A673 (cell line): ENCODE data around the gene ATP8B2. TPM values are rescaled to one million over a fixed set of nuclear protein-coding genes. Genes with fewer than 3 reads are reported as not detected.

Source experiments
- BruUV-seq: library from RNA; stranded (reverse); fragments of 400-500 nt; replicated peaks from 2 replicates; lab custom pipeline; 2021; lab: Mats Ljungman, UMichigan
- CTCF ChIA-PET: fragments of 300-600 bp; sonication (Branson Sonifier 250); formaldehyde crosslinking; loops from one replicate; lab custom pipeline; 2022; ENCODE audit warnings: antibody characterized with exemption; lab: Charles Lee
- POLR2A ChIA-PET: fragments of 300-600 bp; sonication (Branson Sonifier 250); formaldehyde crosslinking; loops from one replicate; lab custom pipeline; 2022; ENCODE audit warnings: antibody characterized with exemption; ENCODE audit not compliant: low non-redundant PET; lab: Charles Lee
- DNase-seq: peaks from one replicate; pipeline ENCODE4 v3.0.0-alpha.2; 2015; ENCODE audit warnings: low spot score
- H3K27ac ChIP-seq: fragments of 200-600 bp; sonication (generic); 2 replicates; pipeline ENCODE4 v1.5.1; 2016; ENCODE audit warnings: mixed run types, low read depth, mild to moderate bottlenecking, mixed read lengths, antibody characterized with exemption, low read length; ENCODE audit not compliant: poor library complexity, severe bottlenecking
- H3K27me3 ChIP-seq: fragments of 200-600 bp; sonication (generic); replicated peaks from 2 replicates; pipeline ENCODE4 v1.6.1; 2017; ENCODE audit warnings: mixed run types, low read depth, mild to moderate bottlenecking, mixed read lengths, antibody characterized with exemption, low read length; ENCODE audit not compliant: insufficient read depth, poor library complexity
- H3K36me3 ChIP-seq: fragments of 200-600 bp; sonication (generic); 2 replicates; pipeline ENCODE4 v1.6.1; 2016; ENCODE audit warnings: mixed run types, mild to moderate bottlenecking, mixed read lengths, antibody characterized with exemption, low read length; ENCODE audit not compliant: insufficient read depth, poor library complexity, severe bottlenecking
- H3K4me1 ChIP-seq: fragments of 200-600 bp; sonication (generic); 2 replicates; pipeline ENCODE4 v1.6.1; 2017; ENCODE audit warnings: mixed run types, mild to moderate bottlenecking, mixed read lengths, antibody characterized with exemption, low read length; ENCODE audit not compliant: insufficient read depth, poor library complexity, severe bottlenecking
- H3K4me3 ChIP-seq: fragments of 200-600 bp; sonication (generic); 2 replicates; pipeline ENCODE4 v1.5.1; 2016; ENCODE audit warnings: low read depth, mixed run types, mild to moderate bottlenecking, mixed read lengths, low read length; ENCODE audit not compliant: poor library complexity, severe bottlenecking
- H3K9me3 ChIP-seq: fragments of 200-600 bp; sonication (generic); 2 replicates; pipeline ENCODE4 v1.6.1; 2016; ENCODE audit warnings: mixed run types, low read depth, mild to moderate bottlenecking, mixed read lengths, antibody characterized with exemption, low read length; ENCODE audit not compliant: poor library complexity, severe bottlenecking
- EZH2 ChIP-seq: fragments of 200-600 bp; sonication (generic); IDR thresholded peaks from 2 replicates; pipeline ENCODE4 v1.6.1; 2017; ENCODE audit warnings: borderline replicate concordance, low read depth, mild to moderate bottlenecking, mixed read lengths, antibody characterized with exemption, low read length; ENCODE audit not compliant: poor library complexity, severe bottlenecking
- intact Hi-C: fragments of 100-400 bp; cut with micrococcal nuclease; formaldehyde crosslinking; loops from one replicate; pipeline ENCODE4 v1.10.0; 2022; ENCODE audit not compliant: unreplicated experiment
- total RNA-seq: library from RNA; stranded (reverse); gene quantifications from 2 replicates; pipeline ENCODE4 v1.2.3, GENCODE V29; 2021
- TF ChIP-seq, protein P1 (sequence below): fragments of 300-800, 200-600 bp; sonication (generic); conservative IDR thresholded peaks from 2 replicates; pipeline ENCODE4 v1.5.1; 2017; ENCODE audit warnings: low read depth, mild to moderate bottlenecking, antibody characterized with exemption, low read length, moderate library complexity, mixed read lengths

ATP8B2 gene
- total RNA-seq, 1 experiment from 2014 or later: 29.1 TPM

DNA sequence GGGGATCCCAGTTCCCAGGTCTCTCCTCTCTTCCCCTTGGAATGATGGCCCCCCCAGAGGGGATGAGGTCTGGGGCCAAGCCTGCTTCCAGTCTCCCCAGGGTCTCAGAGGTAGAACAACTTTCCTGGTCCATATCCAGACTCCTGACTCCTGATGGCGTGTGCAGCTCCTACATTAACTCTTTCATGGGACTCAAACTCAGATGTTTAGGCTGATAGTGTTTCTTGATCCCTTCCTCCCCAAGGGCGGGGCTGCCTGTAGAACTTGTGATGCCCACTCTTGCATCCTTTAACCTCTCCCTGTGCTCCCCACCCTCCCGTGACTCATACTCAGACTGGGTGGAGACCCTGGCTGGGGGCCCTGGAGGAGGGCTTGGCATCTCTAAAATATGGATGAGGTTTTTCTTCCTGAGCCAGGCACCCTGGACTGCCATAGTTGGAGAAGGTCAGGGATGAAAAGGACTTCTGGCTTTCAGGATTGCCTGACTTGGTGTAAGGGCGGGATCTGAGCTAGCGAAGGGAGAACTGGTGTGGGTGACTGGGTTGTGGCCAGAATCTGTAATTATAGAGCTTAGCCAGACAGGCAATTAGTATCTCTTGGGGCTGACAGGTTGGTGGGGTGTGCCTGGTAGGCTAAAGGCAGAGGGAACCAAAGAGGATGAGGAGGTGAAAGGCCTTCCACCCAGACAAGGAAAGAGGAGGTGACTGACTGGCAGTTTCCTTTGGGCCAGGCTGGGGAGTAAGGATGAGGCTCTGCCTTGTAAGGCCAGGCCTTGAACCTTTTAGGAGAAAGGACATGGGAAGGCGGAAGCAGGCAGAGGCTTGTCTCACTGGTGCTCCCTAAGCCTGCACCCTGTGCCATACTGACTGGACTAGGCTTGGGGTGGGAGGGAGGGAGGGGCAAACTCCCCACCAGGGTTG, 1.5 kb downstream of the ATP8B2 start:
- H3K27me3 ChIP-seq: no peaks in the 10 kb centered on the region
- TF ChIP-seq EZH2: no peak
- TF ChIP-seq, protein P1, sequence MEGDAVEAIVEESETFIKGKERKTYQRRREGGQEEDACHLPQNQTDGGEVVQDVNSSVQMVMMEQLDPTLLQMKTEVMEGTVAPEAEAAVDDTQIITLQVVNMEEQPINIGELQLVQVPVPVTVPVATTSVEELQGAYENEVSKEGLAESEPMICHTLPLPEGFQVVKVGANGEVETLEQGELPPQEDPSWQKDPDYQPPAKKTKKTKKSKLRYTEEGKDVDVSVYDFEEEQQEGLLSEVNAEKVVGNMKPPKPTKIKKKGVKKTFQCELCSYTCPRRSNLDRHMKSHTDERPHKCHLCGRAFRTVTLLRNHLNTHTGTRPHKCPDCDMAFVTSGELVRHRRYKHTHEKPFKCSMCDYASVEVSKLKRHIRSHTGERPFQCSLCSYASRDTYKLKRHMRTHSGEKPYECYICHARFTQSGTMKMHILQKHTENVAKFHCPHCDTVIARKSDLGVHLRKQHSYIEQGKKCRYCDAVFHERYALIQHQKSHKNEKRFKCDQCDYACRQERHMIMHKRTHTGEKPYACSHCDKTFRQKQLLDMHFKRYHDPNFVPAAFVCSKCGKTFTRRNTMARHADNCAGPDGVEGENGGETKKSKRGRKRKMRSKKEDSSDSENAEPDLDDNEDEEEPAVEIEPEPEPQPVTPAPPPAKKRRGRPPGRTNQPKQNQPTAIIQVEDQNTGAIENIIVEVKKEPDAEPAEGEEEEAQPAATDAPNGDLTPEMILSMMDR: no peak; the same call in 1 of the 2 replicates
- H3K9me3 ChIP-seq: no peaks in the 10 kb centered on the region
- peaks cover 35% of the 10 kb centered on the region for H3K4me1 ChIP-seq
- peak overlapping the region; percentile 95 for H3K4me3 ChIP-seq
- CTCF ChIA-PET: interaction anchor here (0.8 to 1.0 kb wide), 3 partner anchors 8 to 220 kb away, joined by 3 to 9 read pairs (median 3); no protein-coding TSS in a partner anchor
- intact Hi-C loops: no loop called here
- no TSS peak for BruUV-seq
- peaks cover 10% of the 10 kb centered on the region for H3K36me3 ChIP-seq
- H3K27ac ChIP-seq: peak overlapping the region; percentile 86
- peak; percentile 18 for DNase-seq
- POLR2A ChIA-PET: no interaction called here

DNA sequence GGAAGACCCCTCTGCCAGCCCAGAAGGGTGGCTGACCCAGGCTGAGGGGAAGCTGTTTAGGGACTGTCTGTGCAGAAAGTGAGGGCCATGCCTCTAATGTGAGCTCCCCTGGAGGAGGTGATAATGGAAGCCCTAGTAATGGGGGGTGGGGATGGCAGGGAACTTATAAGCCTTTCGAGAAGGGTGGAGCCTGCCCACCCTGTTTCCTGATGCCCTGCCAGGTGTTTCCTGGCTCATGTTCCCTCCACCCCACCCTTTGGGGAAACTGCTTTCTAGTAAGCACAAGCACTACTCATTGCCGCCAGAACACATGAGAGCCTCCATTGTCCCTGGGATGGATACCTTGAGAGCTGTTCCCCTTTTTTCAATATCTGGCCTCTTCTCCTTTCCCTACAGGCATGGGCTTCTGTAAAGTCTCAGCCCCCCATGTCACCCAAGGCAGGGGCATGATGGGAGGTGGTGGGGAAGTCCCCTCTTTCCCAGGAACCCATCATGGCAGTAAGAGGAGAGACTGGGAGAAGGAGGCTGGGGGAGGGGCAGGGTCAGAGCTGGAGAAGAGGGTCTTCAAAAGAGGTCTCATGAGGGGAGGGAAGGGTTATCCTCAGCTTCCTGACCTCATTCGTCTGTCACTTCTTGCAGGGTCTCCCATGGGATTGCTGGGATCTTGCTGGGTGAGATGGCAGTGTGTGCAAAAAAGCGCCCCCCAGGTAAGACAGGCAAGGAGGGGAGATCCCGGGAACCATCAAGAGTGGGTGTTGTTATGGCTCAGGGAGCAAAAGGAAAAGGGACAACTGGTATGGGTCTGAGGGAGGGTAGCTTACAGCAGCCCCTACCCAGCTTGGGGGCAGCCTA, 2.4 kb downstream of the ATP8B2 start:
- no TSS peak for BruUV-seq
- POLR2A ChIA-PET: no interaction called here
- intact Hi-C loops: no loop called here
- H3K27me3 ChIP-seq: no peaks in the 10 kb centered on the region
- peak overlapping the region; percentile 53 for H3K27ac ChIP-seq
- no peak for TF ChIP-seq EZH2
- TF ChIP-seq, protein P1: no peak
- peaks cover 35% of the 10 kb centered on the region for H3K4me1 ChIP-seq
- CTCF ChIA-PET: interaction anchor here (0.8 kb wide), 1 partner anchor 219 kb away, joined by 3 read pairs; no protein-coding TSS in a partner anchor
- H3K9me3 ChIP-seq: no peaks in the 10 kb centered on the region
- H3K4me3 ChIP-seq: peak overlapping the region; percentile 56
- H3K36me3 ChIP-seq: peaks cover 19% of the 10 kb centered on the region
- peak; percentile 21 for DNase-seq

DNA sequence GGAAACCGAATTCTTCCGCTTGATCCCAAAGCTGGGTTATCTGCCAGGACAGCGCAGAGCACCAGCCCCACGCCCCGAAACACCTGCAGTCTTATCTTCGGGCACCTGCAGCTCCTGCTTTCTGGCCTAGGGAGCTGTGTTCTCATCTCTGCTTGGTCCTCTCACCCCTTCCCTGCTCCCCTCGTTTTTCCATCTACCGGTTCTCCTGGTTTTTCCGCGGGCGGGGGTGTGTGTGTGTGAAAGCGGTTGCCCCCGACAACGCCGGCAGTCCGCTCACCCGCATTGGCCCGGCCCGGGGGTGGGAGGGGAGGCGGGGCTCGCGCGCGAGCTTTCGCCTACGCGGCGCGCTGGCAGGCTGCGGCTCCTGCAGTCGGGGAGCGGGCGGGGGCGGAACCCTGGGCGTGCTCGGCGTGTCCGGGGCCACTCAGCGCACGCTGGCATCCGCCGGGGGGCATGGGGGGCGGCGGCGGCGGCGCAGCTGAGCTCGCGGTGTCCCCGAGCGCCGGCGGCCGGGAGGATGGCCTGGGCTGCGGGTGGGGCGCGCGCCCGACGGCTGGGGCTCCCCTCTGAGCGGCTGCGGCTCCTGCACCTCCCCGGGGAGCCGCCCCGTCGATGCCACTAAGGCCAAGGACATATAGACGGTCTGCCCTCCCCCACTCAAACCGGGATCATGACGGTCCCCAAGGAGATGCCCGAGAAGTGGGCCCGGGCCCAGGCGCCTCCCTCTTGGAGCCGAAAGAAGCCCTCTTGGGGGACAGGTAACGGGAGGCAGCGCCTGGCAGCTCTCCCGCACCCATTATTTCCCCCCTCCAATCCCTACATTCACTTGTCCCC, 3.2 kb downstream of the ATP8B2 start:
- BruUV-seq: no TSS peak
- Histone ChIP-seq H3K36me3 (peaks cover 25% of the 10 kb centered on the region), H3K9me3 (no peaks in the 10 kb centered on the region), H3K27me3 (no peaks in the 10 kb centered on the region), H3K27ac (peak overlapping the region; percentile 53), H3K4me1 (peaks cover 35% of the 10 kb centered on the region), H3K4me3 (peak overlapping the region; percentile 56)
- no peak for TF ChIP-seq EZH2
- TF ChIP-seq, protein P1: no peak
- CTCF ChIA-PET: no interaction called here
- intact Hi-C loops: no loop called here
- peak; percentile 86 for DNase-seq
- POLR2A ChIA-PET: no interaction called here
